K562 (cell line): ENCODE results near the gene MYL11. TPM values are rescaled to one million over a fixed set of nuclear protein-coding genes. Genes with fewer than 3 reads are reported as not detected.

Experiments
- ATAC-seq: fragments of 200-7000 bp; cut with Tn5 transposase; 3 replicates; pipeline ENCODE4 v1.9.1; 2020; ENCODE audit warnings: moderate library complexity
- Bru-seq: library from RNA; stranded (reverse); fragments of 400-500 nt; gene quantifications from one replicate; lab custom pipeline; 2021; lab: Mats Ljungman, UMichigan
- BruChase-seq, 2 experiments: library from RNA; stranded (reverse); fragments of 400-500 nt; gene quantifications; one replicate each; lab custom pipeline; 2021; lab: Mats Ljungman, UMichigan
- BruUV-seq: library from RNA; stranded (reverse); fragments of 400-500 nt; replicated peaks from 2 replicates; lab custom pipeline; 2021; lab: Mats Ljungman, UMichigan
- CTCF ChIA-PET: fragments of 300-600 bp; formaldehyde crosslinking; extraction: SDS; loops from one replicate; lab custom pipeline; 2021; ENCODE audit warnings: low intra/inter-chr PET ratio; lab: Yijun Ruan, JAX
- POLR2A ChIA-PET: fragments of 300-600, 350-650 bp; sonication (Branson Sonifier 250); formaldehyde crosslinking; extraction: SDS; loops from one replicate; lab custom pipeline; 2021; ENCODE audit warnings: antibody characterized with exemption, inconsistent platforms; lab: Yijun Ruan, JAX
- DNase-seq, 4 experiments: peaks; one replicate each; pipeline versions ENCODE4 v3.0.0 to v3.0.0-alpha.2; 2011 to 2018; ENCODE audit warnings: low spot score in 3 of 4, mixed read lengths in 3 of 4; ENCODE audit errors: extremely low read depth in 1 of 4
- FAIRE-seq: peaks from 2 replicates; lab custom pipeline; 2011; peaks lifted over from hg19 to GRCh38; lab: Jason Lieb, UNC
- H2AFZ ChIP-seq: 2 replicates; pipeline ENCODE4 v1.6.0; 2011; ENCODE audit warnings: low read depth, low read length, control low read depth, inconsistent platforms
- H3K27ac ChIP-seq: fragments of 200-600 bp; 3 replicates; pipeline ENCODE4 v1.8.0; 2011; ENCODE audit warnings: low read depth, mild to moderate bottlenecking, control low read depth, inconsistent platforms, low read length, moderate library complexity, mixed read lengths; ENCODE audit errors: extremely low read depth
- H3K27me3 ChIP-seq, 2 experiments: fragments of 300-600 bp in 1 of 2; 2 replicates in 1 of 2; 3 replicates in 1 of 2; pipeline versions ENCODE4 v1.6.0 to v1.8.0; 2011; ENCODE audit warnings: inconsistent platforms in 2 of 2, low read length in 2 of 2, mild to moderate bottlenecking in 1 of 2, mixed read lengths in 1 of 2, moderate library complexity in 1 of 2; ENCODE audit not compliant: control insufficient read depth in 2 of 2, insufficient read depth in 2 of 2
- H3K36me3 ChIP-seq: fragments of 300-600 bp; 3 replicates; pipeline ENCODE4 v1.8.0; 2011; ENCODE audit warnings: mild to moderate bottlenecking, low read length, inconsistent platforms; ENCODE audit not compliant: control insufficient read depth, insufficient read depth
- H3K4me1 ChIP-seq, 2 experiments: fragments of 200-600 bp in 1 of 2; replicated peaks in 1 of 2; 2 replicates in 1 of 2; 3 replicates in 1 of 2; pipeline versions ENCODE4 v1.5.1 to v1.8.0; 2011; ENCODE audit warnings: inconsistent platforms in 2 of 2, low read length in 2 of 2, mild to moderate bottlenecking in 1 of 2, mixed read lengths in 1 of 2, moderate library complexity in 1 of 2; ENCODE audit not compliant: control insufficient read depth in 2 of 2, insufficient read depth in 2 of 2
- H3K4me2 ChIP-seq: 2 replicates; pipeline ENCODE4 v1.6.1; 2011; ENCODE audit warnings: low read length, control low read depth, inconsistent platforms, mixed read lengths; ENCODE audit not compliant: insufficient read depth
- H3K4me3 ChIP-seq: fragments of 200-600 bp; sonication (generic), shearing (Covaris generic); 2 replicates; pipeline ENCODE4 v1.5.1; 2016; ENCODE audit warnings: control low read depth, inconsistent platforms
- H3K79me2 ChIP-seq: fragments of 200-600 bp; 3 replicates; pipeline ENCODE4 v1.8.0; 2011; ENCODE audit warnings: low read length, inconsistent platforms; ENCODE audit not compliant: control insufficient read depth, insufficient read depth
- H3K9ac ChIP-seq, 2 experiments: 2 replicates each; pipeline versions ENCODE4 v1.6.0 to v1.6.1; 2011; ENCODE audit warnings: low read depth in 2 of 2, low read length in 2 of 2, control low read depth in 1 of 2, inconsistent platforms in 1 of 2, mild to moderate bottlenecking in 1 of 2, mixed read lengths in 1 of 2; ENCODE audit not compliant: insufficient read depth in 1 of 2
- H3K9me1 ChIP-seq: one replicate; pipeline ENCODE4 v1.6.0; 2011; ENCODE audit warnings: inconsistent platforms, mild to moderate bottlenecking, low read length, moderate library complexity; ENCODE audit not compliant: control insufficient read depth, insufficient read depth
- H3K9me3 ChIP-seq: replicated peaks from 2 replicates; pipeline ENCODE4 v1.5.1; 2011; ENCODE audit warnings: low read depth, low read length, inconsistent platforms; ENCODE audit not compliant: control insufficient read depth, insufficient read depth
- H4K20me1 ChIP-seq: replicated peaks from 2 replicates; pipeline ENCODE4 v1.6.1; 2011; ENCODE audit warnings: low read length, inconsistent platforms, mixed read lengths; ENCODE audit not compliant: control insufficient read depth, insufficient read depth
- TEAD2 ChIP-seq: fragments of 450-650 bp; IDR thresholded peaks from 2 replicates; pipeline ENCODE4 v1.6.1; 2016; ENCODE audit warnings: missing genetic modification characterization, control low read depth, missing compliant biosample characterization
- WGBS: fragments of 100-300 bp; shearing (Covaris generic); methylation state at CpG from one replicate; pipeline ENCODE4 v1.1.6; 2016; ENCODE audit warnings: low coverage, mixed read lengths; ENCODE audit not compliant: insufficient coverage; ENCODE audit errors: missing lambda C conversion rate; 5-methylcytosine and 5-hydroxymethylcytosine counted together
- in situ Hi-C: fragments of 300-500 bp; cut with MboI; formaldehyde crosslinking; loops from 4 replicates; pipeline ENCODE4 v1.15.0; 2018; ENCODE audit warnings: inconsistent platforms, mixed read lengths
- intact Hi-C: fragments of 100-400 bp; cut with micrococcal nuclease; formaldehyde crosslinking; loops from 2 replicates; pipeline ENCODE4 v1.14.2; 2022
- long read RNA-seq, 3 experiments: library from polyadenylated mRNA in 2 of 3; library from RNA in 1 of 3; unstranded in 2 of 3; stranded (forward) in 1 of 3; transcript quantifications; one replicate each; pipeline ENCODE4 v2.0.0, GENCODE V29; 2019 to 2022
- polyA minus RNA-seq, 3 experiments: library from RNA; depleted of rRNA, polyadenylated mRNA; stranded (reverse); fragments of >200 nt; gene quantifications; 2 replicates each; pipeline ENCODE4 v1.2.3, GENCODE V29; 2011
- polyA plus RNA-seq, 8 experiments: library from polyadenylated mRNA; depleted of rRNA in 4 of 8; stranded (reverse) in 5 of 8; unstranded in 3 of 8; fragments of >200 nt; fragmentation: Nextera tagmentation in 2 of 8; fragmentation: Illumina TruSeq in 1 of 8; extraction: Ambion mirVana in 2 of 8; extraction: Trizol in 1 of 8; gene quantifications; 2 replicates each; pipeline versions ENCODE4 v1.2.1 to v1.2.3, GENCODE V29; 2011 to 2014; ENCODE audit warnings: inconsistent platforms in 1 of 8, missing spikeins in 1 of 8
- total RNA-seq, 7 experiments: library from RNA; depleted of rRNA in 6 of 7; stranded (reverse); fragments of >200 nt in 6 of 7; fragmentation: Illumina TruSeq in 2 of 7; extraction: Trizol in 2 of 7; gene quantifications; 2 replicates each; pipeline versions ENCODE4 v1.2.1 to v1.2.3, GENCODE V29; 2011 to 2021; ENCODE audit warnings: low replicate concordance in 1 of 7

MYL11 gene, protein sequence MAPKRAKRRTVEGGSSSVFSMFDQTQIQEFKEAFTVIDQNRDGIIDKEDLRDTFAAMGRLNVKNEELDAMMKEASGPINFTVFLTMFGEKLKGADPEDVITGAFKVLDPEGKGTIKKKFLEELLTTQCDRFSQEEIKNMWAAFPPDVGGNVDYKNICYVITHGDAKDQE
- total RNA-seq (2011; cell fraction: chromatin; rRNA removed; ENCODE audit: low replicate concordance): not detected in 2 replicates
- not detected in 2 replicates for total RNA-seq (2011; cell fraction: nucleolus; rRNA removed)
- total RNA-seq (2011; cell fraction: nucleoplasm; rRNA removed): not detected in 2 replicates
- total RNA-seq (2014; rRNA removed) (1.7 TPM in 1 of 2 replicates, not detected in the other), total RNA-seq (2014; rRNA removed; fragmentation: Illumina TruSeq; extraction: Trizol) (not detected in 2 replicates), total RNA-seq (2015; rRNA removed; fragmentation: Illumina TruSeq; extraction: Trizol) (1.5 and 2.0 TPM in 2 replicates), total RNA-seq (2021) (1.5 and 1.7 TPM in 2 replicates), polyA plus RNA-seq (2011; rRNA removed) (0.31 TPM in 1 of 2 replicates, not detected in the other), polyA plus RNA-seq (2014; fragmentation: Illumina TruSeq; extraction: Trizol) (not detected in 2 replicates), polyA plus RNA-seq (2014; fragmentation: Nextera tagmentation; extraction: Ambion mirVana) (under 1 TPM; 0.52 to 0.73 TPM), polyA plus RNA-seq (2014; rRNA removed) (0.62 TPM in 1 of 2 replicates, not detected in the other), polyA minus RNA-seq (2011; rRNA and poly(A)+ RNA removed) (not detected in 2 replicates), Bru-seq, nascent RNA (percentile 12 among the genes with signal in this experiment), BruChase-seq, experiment 1, labeled RNA remaining after a 2-hour chase (not detected), BruChase-seq, experiment 2, labeled RNA remaining after a 6-hour chase (percentile 8 among the genes with signal in this experiment)
- 0.15 and 1.0 TPM in 2 replicates for polyA plus RNA-seq (2011; cell fraction: cytosol; rRNA removed)
- 1.1 TPM in 1 of 2 replicates, not detected in the other for polyA plus RNA-seq (2011; cell fraction: nucleus; rRNA removed)
- 0.53 and 3.4 TPM in 2 replicates for polyA plus RNA-seq (2012)
- not detected in 2 replicates for polyA minus RNA-seq (2011; cell fraction: cytosol; rRNA and poly(A)+ RNA removed)
- not detected in 2 replicates for polyA minus RNA-seq (2011; cell fraction: nucleus; rRNA and poly(A)+ RNA removed)
- long read RNA-seq, experiment 1, partial matches to known transcripts: 0 of 4 reads
- long read RNA-seq, experiment 1, other reads (novel, unspliced or antisense): 3 of 4 reads
- long read RNA-seq, experiment 2: 0 reads
- long read RNA-seq, experiment 3: 0 reads

DNA sequence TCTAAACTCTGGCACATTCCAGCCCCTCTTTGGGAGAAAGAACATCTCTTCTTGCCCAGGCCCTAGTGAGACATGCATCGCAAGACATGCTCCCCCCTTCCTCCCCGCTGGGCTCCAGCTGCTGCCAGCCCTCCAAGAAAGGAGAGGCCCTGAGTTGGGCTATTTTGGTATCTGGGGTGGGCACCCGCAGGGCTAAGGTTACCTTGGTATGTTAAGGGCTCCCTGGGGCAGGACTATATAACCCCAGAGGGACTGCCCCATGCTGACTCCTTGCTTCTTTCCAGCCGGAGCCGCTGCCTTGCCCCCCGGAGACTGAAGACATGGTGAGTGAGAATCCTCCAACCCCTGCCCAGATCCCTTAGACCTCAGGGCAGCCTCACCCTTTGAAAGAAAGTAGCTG is at the start of gene MYL11:
Gene MYL11, plus strand, starts transcription at position 265 of the 400 bp plus-strand sequence. Its CDS starts 56 bp downstream, at position 321.
- H3K36me3 ChIP-seq: no peaks in the 10 kb centered on the region
- peaks cover 13% of the 10 kb centered on the region for H3K79me2 ChIP-seq
- H2AFZ ChIP-seq: no peak within 1 kb of the TSS
- ATAC-seq (no peak), FAIRE-seq (no peak), DNase-seq (no peak)
- no peak within 1 kb of the TSS for H3K4me3 ChIP-seq
- peaks cover 32 to 59% of the 10 kb centered on the region in 2 experiments for H3K4me1 ChIP-seq
- H4K20me1 ChIP-seq: no peaks in the 10 kb centered on the region; the same call in 1 of the 2 replicates
- POLR2A ChIA-PET: no interaction called here
- BruUV-seq: no TSS peak
- in situ Hi-C loops: loop anchor here (25.0 kb wide), 1 partner anchor 912 kb away; the partner anchor contains the start of genes BOLA2, SLX1B and SULT1A4
- H3K9me3 ChIP-seq: no peaks in the 10 kb centered on the region
- H3K9ac ChIP-seq: peak within 1 kb of the TSS in 1 of 2 experiments; percentile 38; a peak in 2 of 4 replicates
- no peaks in the 10 kb centered on the region for H3K9me1 ChIP-seq
- intact Hi-C loops: loop anchor here (5.0 to 10.0 kb wide), 2 partner anchors 33 to 310 kb away; partner anchors contain the start of genes ALDOA and ZNF771
- H3K27me3 ChIP-seq: no peaks in the 10 kb centered on the region
- 85% methylated on average over 6 of the region's 6 CpGs for WGBS
- TF ChIP-seq TEAD2 (tag): no peak
- CTCF ChIA-PET: no interaction called here
- H3K4me2 ChIP-seq: no peak within 1 kb of the TSS
- H3K27ac ChIP-seq: no peak within 1 kb of the TSS
